Ectodermal cell (in vitro differentiated cells): Measurements from ENCODE around the gene XYLT1.

Source experiments
- H3K27ac ChIP-seq: 2 replicates; pipeline ENCODE4 v1.7.0; 2013; ENCODE audit warnings: mild to moderate bottlenecking, low read depth, low read length; ENCODE audit not compliant: insufficient read depth, poor library complexity, severe bottlenecking
- H3K27me3 ChIP-seq: 2 replicates; pipeline ENCODE4 v1.7.0; 2013; ENCODE audit warnings: mild to moderate bottlenecking, low read length; ENCODE audit not compliant: insufficient read depth, control insufficient read depth, poor library complexity, severe bottlenecking
- H3K36me3 ChIP-seq: one replicate; pipeline ENCODE4 v1.7.0; 2013; ENCODE audit warnings: low read length; ENCODE audit not compliant: control insufficient read depth, insufficient read depth
- H3K4me1 ChIP-seq: one replicate; pipeline ENCODE4 v1.7.0; 2013; ENCODE audit warnings: low read length; ENCODE audit not compliant: control insufficient read depth, insufficient read depth
- H3K4me3 ChIP-seq: 2 replicates; pipeline ENCODE4 v1.7.0; 2013; ENCODE audit warnings: low read depth, low read length, control low read depth; ENCODE audit not compliant: insufficient read depth
- H3K9me3 ChIP-seq: 2 replicates; pipeline ENCODE4 v1.7.0; 2013; ENCODE audit warnings: mild to moderate bottlenecking, low read length, moderate library complexity; ENCODE audit not compliant: control insufficient read depth
- WGBS, 2 experiments: methylation state at CpG; one replicate each; pipeline ENCODE4 v1.1.7; 2013; ENCODE audit warnings: missing lambda C conversion rate in 2 of 2; 5-methylcytosine and 5-hydroxymethylcytosine counted together

Gene XYLT1

DNA sequence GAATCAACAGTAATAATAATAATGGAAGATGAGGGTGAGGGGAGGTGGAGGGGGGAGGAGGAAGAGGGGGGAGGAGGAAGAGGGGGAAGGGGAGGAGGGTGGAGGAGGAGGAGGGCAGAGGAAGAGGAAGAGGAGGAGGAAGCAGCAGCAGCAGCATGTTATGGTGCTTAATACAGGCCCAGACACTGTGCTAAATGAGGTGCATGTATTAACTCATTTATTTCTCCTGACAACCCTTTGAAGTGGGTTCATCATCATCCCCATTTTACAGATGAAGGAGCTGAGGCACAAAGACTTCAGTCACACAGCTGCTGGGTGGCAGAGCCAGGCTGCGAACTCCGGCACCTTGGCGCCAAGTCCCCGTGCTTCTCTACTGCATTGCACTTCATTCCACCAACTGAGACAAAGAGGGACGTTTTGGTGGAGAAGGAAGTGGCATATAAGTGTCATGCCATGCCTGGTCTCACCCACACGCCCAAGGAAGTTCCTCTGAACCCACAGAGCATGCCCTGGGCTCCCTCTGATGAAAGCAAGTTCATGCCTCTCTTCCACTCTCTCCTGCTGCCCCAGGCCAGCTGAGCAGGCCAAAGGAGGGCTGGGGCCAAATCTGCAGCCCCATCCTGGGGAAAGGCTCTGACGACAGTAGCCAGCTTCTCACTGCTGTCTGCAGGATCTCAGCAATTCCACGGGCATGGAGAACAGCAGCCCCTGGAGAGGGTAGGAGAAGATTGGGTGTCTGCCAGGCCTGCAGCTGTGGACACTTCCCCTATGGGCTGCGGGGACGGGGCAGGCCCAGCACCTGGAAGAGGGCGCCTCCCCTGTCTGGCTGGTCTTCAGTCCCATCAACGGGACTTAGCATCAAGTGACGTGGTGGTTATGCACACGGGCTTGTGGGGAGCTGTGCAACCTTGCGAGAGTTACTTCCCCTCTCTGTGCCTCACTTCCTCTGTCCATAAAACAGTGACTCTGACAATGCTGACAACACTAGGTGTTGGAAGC lies 21.8 kb downstream of the XYLT1 start:
- Histone ChIP-seq H3K27ac (no peak overlapping the region), H3K9me3 (no peaks in the 10 kb centered on the region), H3K27me3 (no peaks in the 10 kb centered on the region), H3K36me3 (no peaks in the 10 kb centered on the region), H3K4me1 (peaks cover 2% of the 10 kb centered on the region), H3K4me3 (no peak overlapping the region)
- WGBS, 2 experiments, result 92 to 94% methylated on average over 15 of the region's 15 CpGs

DNA sequence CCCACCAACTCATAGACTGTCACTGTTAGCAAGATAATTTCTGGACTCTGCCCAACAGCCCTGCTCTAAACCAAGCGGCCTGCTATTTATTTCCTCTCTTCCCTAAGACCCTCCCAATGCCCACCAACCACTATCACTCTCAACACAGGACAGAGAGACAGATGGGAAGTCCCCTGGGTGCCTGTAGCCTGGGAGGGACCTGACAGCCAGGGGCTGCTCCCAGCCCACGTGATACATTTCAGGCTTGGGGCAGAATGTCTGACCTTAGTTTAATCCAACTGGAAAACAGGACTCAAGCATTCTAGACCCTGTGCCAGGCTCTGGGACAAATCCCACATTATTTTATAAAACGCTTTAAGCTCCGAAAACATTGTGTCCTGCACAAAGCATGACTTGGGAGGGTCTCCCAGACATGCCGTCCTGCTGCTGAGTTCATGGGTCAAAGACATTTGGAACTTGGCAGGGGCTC lies 23.6 kb downstream of the XYLT1 start:
- no peak overlapping the region for H3K27ac ChIP-seq
- no peaks in the 10 kb centered on the region for H3K27me3 ChIP-seq
- no peaks in the 10 kb centered on the region for H3K9me3 ChIP-seq
- peaks cover 2% of the 10 kb centered on the region for H3K4me1 ChIP-seq
- 86 to 88% methylated on average over 5 of the region's 5 CpGs for WGBS, 2 experiments
- no peak overlapping the region for H3K4me3 ChIP-seq
- H3K36me3 ChIP-seq, result no peaks in the 10 kb centered on the region

DNA sequence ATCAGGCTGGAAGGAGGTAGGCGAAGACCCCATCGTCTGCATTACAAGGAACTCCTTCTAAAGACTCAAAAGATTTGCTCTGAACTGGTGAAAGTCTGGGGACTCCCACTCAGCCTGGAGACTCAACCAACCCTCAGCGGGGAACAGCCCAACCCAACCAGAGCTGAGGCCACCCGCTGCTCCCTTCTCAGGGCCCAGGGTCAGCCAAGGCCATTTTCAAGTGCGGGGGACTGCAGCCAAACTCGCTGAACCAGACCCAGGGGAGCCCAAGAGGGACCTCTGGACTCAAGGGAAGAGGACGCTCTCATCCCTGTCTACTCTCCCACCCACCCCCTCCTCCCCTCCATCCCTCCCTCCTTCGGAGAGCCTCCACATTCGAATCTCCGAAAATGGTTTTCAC lies 24.1 kb downstream of the XYLT1 start:
- 54 to 61% methylated on average over 10 of the region's 10 CpGs for WGBS, 2 experiments
- H3K27me3 ChIP-seq, result no peaks in the 10 kb centered on the region
- H3K36me3 ChIP-seq, result no peaks in the 10 kb centered on the region

DNA sequence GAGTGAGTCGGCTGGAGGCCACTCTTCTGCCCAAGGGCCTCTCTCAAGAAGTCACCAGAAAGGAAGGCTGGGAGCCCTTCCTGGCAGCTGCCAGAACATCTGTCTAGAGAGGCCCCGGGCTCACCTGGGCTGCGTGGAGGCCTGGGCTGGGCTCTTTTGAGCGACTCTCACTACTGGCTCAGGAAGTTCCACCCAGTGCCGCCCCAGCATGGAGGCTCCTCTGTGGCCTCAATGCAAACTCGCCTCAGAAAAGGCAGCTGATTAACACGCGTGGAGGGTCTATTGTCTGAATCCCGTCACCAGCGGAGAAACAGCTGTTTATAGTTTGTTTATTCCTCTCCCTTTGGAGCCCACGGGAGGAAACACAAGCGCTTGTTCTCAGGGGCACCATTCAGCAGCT lies 25.3 kb downstream of the XYLT1 start:
- WGBS, 2 experiments, result 43 to 51% methylated on average over 12 of the region's 12 CpGs
- no peak overlapping the region for H3K4me3 ChIP-seq
- peaks cover 2% of the 10 kb centered on the region for H3K4me1 ChIP-seq
- no peaks in the 10 kb centered on the region for H3K27me3 ChIP-seq
- no peak overlapping the region for H3K27ac ChIP-seq
- no peaks in the 10 kb centered on the region for H3K36me3 ChIP-seq
- no peaks in the 10 kb centered on the region for H3K9me3 ChIP-seq

More for the DNA sequence above, 24.1 kb downstream of the XYLT1 start:
- Histone ChIP-seq H3K4me3 (no peak overlapping the region), H3K9me3 (no peaks in the 10 kb centered on the region), H3K4me1 (peaks cover 2% of the 10 kb centered on the region), H3K27ac (no peak overlapping the region)

DNA sequence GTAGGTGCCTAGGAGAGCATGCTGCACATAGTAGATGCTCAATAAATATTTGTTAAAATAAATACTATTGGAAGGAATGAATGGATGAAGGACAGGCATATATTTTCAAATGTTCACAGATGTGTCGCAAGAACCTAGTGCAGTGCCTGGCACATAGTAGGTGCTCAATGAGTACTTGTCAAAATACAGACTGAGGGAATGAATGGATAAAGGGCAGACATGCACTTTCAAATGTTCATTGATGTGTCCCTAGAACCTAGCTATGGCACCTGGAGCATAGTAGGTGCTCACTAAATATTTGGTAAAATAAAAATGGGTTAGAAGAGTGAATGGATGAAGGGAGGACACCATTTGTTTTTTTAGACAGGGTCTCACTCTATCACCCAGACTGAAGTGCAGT lies 26.1 kb downstream of the XYLT1 start:
- Histone ChIP-seq H3K36me3 (no peaks in the 10 kb centered on the region), H3K4me3 (no peak overlapping the region), H3K27me3 (no peaks in the 10 kb centered on the region), H3K4me1 (peaks cover 2% of the 10 kb centered on the region), H3K9me3 (no peaks in the 10 kb centered on the region), H3K27ac (no peak overlapping the region)
- WGBS, 2 experiments, result 92 to 98% methylated on average over 1 of the region's 1 CpG

DNA sequence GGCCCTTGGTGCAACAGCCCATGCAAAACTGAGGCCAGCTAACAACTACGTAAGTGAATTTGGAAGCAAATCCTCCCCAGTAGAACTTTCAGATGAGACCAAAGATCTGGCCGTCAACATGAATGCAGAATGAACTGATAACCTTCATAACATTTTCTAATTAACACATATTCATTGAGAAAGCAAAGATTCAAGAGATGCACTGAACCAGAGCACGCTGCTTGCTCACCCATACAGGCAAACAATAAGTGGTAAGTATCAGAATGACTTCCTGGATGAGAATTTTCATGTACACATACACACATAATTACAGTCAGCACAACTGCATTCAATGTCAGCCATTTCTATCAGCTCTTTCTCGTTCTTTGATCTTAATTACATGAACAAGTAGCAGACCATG lies 30.6 kb downstream of the XYLT1 start:
- no peak overlapping the region for H3K4me3 ChIP-seq
- H3K27ac ChIP-seq, result no peak overlapping the region
- H3K4me1 ChIP-seq, result no peaks in the 10 kb centered on the region
- no peaks in the 10 kb centered on the region for H3K9me3 ChIP-seq
- H3K36me3 ChIP-seq, result no peaks in the 10 kb centered on the region
- no peaks in the 10 kb centered on the region for H3K27me3 ChIP-seq
- WGBS, 2 experiments, result 92 to 95% methylated on average over 4 of the region's 4 CpGs

DNA sequence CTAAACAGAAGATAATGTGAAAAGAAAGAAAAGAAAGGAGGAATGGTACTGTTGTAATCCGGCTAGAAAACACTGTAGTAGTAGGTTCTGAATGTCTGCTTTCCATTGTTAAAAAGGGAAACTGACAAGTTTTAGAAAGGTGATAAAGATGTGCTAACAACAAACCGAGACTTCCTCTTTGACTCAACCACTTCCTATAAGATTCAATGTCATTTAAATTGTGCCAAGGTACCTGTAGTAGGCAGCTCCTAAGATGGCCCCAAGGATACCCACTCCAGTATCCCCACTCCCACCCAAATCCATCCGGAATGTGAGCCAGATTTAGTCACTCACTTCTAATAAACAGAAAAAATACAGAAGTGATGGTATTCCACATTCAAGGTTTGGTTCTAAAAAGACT lies 31.2 kb downstream of the XYLT1 start:
- H3K36me3 ChIP-seq, result no peaks in the 10 kb centered on the region
- H3K27ac ChIP-seq, result no peak overlapping the region
- H3K27me3 ChIP-seq, result no peaks in the 10 kb centered on the region
- 81 to 97% methylated on average over 3 of the region's 3 CpGs for whole genome bisulfite sequencing, 2 experiments
- H3K4me1 ChIP-seq, result no peaks in the 10 kb centered on the region
- no peaks in the 10 kb centered on the region for H3K9me3 ChIP-seq
- H3K4me3 ChIP-seq, result no peak overlapping the region

DNA sequence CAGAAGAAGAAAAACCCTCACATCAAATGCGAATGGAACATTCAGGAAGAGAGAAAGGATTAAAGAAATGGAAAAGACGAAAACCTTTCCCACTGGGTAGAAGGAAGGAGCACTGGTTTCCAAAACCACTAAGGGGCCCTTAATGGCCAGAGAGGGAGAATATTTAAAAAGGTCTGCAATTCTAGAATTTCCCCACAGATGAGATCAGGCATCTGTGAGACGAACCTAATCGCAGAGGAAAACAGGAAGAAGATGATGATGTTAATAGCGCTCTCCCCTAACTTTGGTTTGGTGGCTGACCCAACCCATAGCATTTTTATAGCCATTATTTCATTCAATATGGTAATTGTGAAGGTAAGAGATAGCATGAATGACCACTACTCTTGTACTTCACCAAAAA lies 32.8 kb downstream of the XYLT1 start:
- Histone ChIP-seq H3K9me3 (no peaks in the 10 kb centered on the region), H3K27ac (no peak overlapping the region), H3K36me3 (no peaks in the 10 kb centered on the region), H3K4me1 (peaks cover 7% of the 10 kb centered on the region), H3K4me3 (no peak overlapping the region), H3K27me3 (no peaks in the 10 kb centered on the region)
- WGBS, 2 experiments, result 89 to 98% methylated on average over 3 to 5 of the region's 5 CpGs

DNA sequence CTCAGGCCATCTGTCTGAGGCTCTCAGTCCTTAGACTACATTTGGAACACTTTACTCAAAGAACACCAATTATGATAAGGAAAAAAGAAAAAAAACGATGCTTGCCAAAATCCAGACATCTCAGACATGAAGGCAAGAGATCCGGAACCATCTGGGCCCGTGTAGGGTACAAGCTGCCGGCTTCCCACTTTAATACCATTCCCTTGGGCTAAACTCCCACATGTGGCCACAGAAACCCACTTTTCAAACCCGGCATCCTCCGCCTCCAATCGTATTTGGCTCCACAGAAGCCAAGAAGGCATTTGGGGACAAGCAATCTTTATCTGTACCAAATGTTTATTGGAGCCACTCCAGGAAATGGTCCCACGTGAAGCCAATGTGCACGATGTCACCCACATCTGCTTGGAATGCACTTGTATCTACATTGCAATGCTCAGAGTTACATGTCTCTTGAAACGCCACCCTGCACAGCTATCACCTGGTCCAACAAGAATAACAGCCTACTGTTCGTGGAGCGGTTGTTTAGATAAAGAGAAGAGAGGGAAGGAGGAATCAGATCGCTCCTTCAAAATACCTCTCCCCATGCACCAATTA lies 33.5 kb downstream of the XYLT1 start:
- Histone ChIP-seq H3K27me3 (no peaks in the 10 kb centered on the region), H3K36me3 (no peaks in the 10 kb centered on the region), H3K4me3 (no peak overlapping the region), H3K9me3 (no peaks in the 10 kb centered on the region), H3K4me1 (peaks cover 11% of the 10 kb centered on the region), H3K27ac (no peak overlapping the region)
- 92 to 94% methylated on average over 10 of the region's 13 CpGs for WGBS, 2 experiments

DNA sequence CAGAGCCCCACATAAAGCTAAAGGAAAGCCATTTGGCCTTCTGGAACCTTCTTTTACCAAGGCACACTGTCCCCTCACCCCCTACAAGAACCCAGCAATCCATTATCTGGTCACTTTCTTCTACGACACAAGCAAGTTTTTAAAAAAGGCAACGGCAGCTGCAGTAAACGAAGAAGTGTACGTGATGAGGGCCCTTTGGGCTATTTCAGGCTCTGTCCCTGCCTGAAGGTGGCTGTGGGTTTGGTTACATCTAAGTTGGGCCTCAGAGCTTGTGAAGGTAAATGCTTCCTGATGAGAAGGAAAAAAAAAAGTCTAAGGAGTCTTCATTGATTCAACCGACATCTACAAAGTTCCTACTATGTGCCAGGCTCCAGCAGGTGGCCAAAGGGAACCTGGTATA lies 35.4 kb downstream of the XYLT1 start:
- WGBS, 2 experiments, result 94 to 95% methylated on average over 5 of the region's 5 CpGs
- peaks cover 11% of the 10 kb centered on the region for H3K4me1 ChIP-seq
- H3K27me3 ChIP-seq, result no peaks in the 10 kb centered on the region
- H3K9me3 ChIP-seq, result no peaks in the 10 kb centered on the region
- H3K4me3 ChIP-seq, result no peak overlapping the region
- no peaks in the 10 kb centered on the region for H3K36me3 ChIP-seq
- H3K27ac ChIP-seq, result no peak overlapping the region
